Fibroblast of mammary gland (primary cell): ENCODE data around the gene HDGF.

Experiments
- DNase-seq: peaks from one replicate; pipeline ENCODE4 v3.0.0-alpha.2; 2010; ENCODE audit warnings: low read depth
- H3K4me3 ChIP-seq: 2 replicates; pipeline ENCODE4 v1.5.1; 2011; ENCODE audit warnings: low read depth, mild to moderate bottlenecking, low read length, moderate library complexity; ENCODE audit not compliant: control insufficient read depth
- CTCF ChIP-seq: conservative IDR thresholded peaks from 2 replicates; pipeline ENCODE4 v1.5.1; 2011; ENCODE audit warnings: low read depth, low read length, inconsistent platforms; ENCODE audit not compliant: control insufficient read depth, insufficient read depth

HDGF gene

DNA sequence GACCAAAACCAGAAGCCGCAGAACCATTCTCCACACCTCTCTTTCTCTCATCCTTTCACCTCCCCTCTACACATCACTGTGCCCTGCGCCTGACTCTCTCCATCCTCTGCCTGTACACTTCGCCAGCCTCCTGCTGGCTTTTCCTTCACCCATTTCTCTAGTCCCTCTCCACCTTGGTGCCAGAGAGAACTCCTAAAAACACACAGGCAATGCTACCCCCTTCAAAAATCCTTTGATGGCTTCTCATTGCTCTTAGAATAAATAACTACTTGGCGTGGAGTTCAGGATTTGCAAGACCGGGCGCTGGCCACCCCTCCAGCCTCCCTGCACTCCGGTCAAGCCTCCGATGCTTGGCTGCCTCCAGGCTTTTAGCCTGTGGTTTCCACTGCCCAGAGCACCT is 54.7 kb downstream of the HDGF start:
- no peak for DNase-seq
- H3K4me3 ChIP-seq = no peak overlapping the region
- TF ChIP-seq CTCF = no peak

GRCh38 chr1:156694690-156694962 is 56.8 kb downstream of the HDGF start:
- H3K4me3 ChIP-seq = no peak overlapping the region
- DNase-seq = no peak
- no peak for TF ChIP-seq CTCF

GRCh38 chr1:156693848-156694689 is 57.4 kb downstream of the HDGF start:
- H3K4me3 ChIP-seq = no peak overlapping the region
- DNase-seq = no peak
- TF ChIP-seq CTCF = no peak

- no peak for DNase-seq
- no peak overlapping the region for H3K4me3 ChIP-seq
- no peak for TF ChIP-seq CTCF
Measured at GRCh38 chr1:156692925-156693847, 58.3 kb downstream of the HDGF start.

- no peak overlapping the region for H3K4me3 ChIP-seq
- TF ChIP-seq CTCF = no peak
- no peak for DNase-seq
Measured at GRCh38 chr1:156692441-156692924, 59.0 kb downstream of the HDGF start.
